Measurements from ENCODE around the gene CTDSP2. TPM values are rescaled to one million over a fixed set of nuclear protein-coding genes. Genes with fewer than 3 reads are reported as not detected.
"Not testable (repeated sequence)": the region's sequence is repeated elsewhere in the genome, so short reads cannot be mapped to it uniquely, and the experiment has no call there.

The CTDSP2 gene
- total RNA-seq, 1 experiment from 2014 or later = 47.5 TPM

GRCh38 chr12:57883700-57884099, 37.2 kb upstream of the CTDSP2 start:
- DNase-seq (ENCODE audit: low read depth) = no peak
- in situ Hi-C loops (cut with HindIII; ENCODE audit: low pct_unique_long_range_greater_than_20kb, low sequenced_read_pairs) = no loop called here

GRCh38 chr12:57883057-57883456, 36.5 kb upstream of the CTDSP2 start:
- DNase-seq (ENCODE audit: low read depth) = no peak
- in situ Hi-C loops (cut with HindIII; ENCODE audit: low pct_unique_long_range_greater_than_20kb, low sequenced_read_pairs) = no loop called here

GRCh38 chr12:57882575-57882974, 36.0 kb upstream of the CTDSP2 start:
- in situ Hi-C loops (cut with HindIII; ENCODE audit: low pct_unique_long_range_greater_than_20kb, low sequenced_read_pairs) = no loop called here
- no peak for DNase-seq (ENCODE audit: low read depth)

- in situ Hi-C loops (cut with HindIII; ENCODE audit: low pct_unique_long_range_greater_than_20kb, low sequenced_read_pairs) = no loop called here
- DNase-seq (ENCODE audit: low read depth) = peak; percentile 19
Measured at GRCh38 chr12:57881475-57881874, 34.9 kb upstream of the CTDSP2 start.

- DNase-seq (ENCODE audit: low read depth); in situ Hi-C loops (cut with HindIII; ENCODE audit: low pct_unique_long_range_greater_than_20kb, low sequenced_read_pairs): not testable (repeated sequence)
Measured at GRCh38 chr12:57881035-57881434, 34.5 kb upstream of the CTDSP2 start.

- in situ Hi-C loops (cut with HindIII; ENCODE audit: low pct_unique_long_range_greater_than_20kb, low sequenced_read_pairs) = no loop called here
Measured at GRCh38 chr12:57877876-57878275, 31.3 kb upstream of the CTDSP2 start.

GRCh38 chr12:57875753-57876547, 29.4 kb upstream of the CTDSP2 start:
- DNase-seq (ENCODE audit: low read depth) = peak; percentile 30

More at GRCh38 chr12:57877876-57878275, 31.3 kb upstream of the CTDSP2 start:
- DNase-seq (ENCODE audit: low read depth) = no peak

GRCh38 chr12:57874166-57875108, 27.9 kb upstream of the CTDSP2 start:
- in situ Hi-C loops (cut with HindIII; ENCODE audit: low pct_unique_long_range_greater_than_20kb, low sequenced_read_pairs) = no loop called here
- no peak for DNase-seq (ENCODE audit: low read depth)

More at GRCh38 chr12:57875753-57876547, 29.4 kb upstream of the CTDSP2 start:
- in situ Hi-C loops (cut with HindIII; ENCODE audit: low pct_unique_long_range_greater_than_20kb, low sequenced_read_pairs) = no loop called here

- no peak for DNase-seq (ENCODE audit: low read depth)
- in situ Hi-C loops (cut with HindIII; ENCODE audit: low pct_unique_long_range_greater_than_20kb, low sequenced_read_pairs) = no loop called here
Measured at GRCh38 chr12:57872362-57872761, 25.8 kb upstream of the CTDSP2 start.

- DNase-seq (ENCODE audit: low read depth) = no peak
- in situ Hi-C loops (cut with HindIII; ENCODE audit: low pct_unique_long_range_greater_than_20kb, low sequenced_read_pairs) = no loop called here
Measured at GRCh38 chr12:57869927-57870318, 23.4 kb upstream of the CTDSP2 start.

GRCh38 chr12:57869298-57869926, 22.9 kb upstream of the CTDSP2 start:
- no peak for DNase-seq (ENCODE audit: low read depth)
- in situ Hi-C loops (cut with HindIII; ENCODE audit: low pct_unique_long_range_greater_than_20kb, low sequenced_read_pairs) = no loop called here

GRCh38 chr12:57868851-57869268, 22.3 kb upstream of the CTDSP2 start:
- in situ Hi-C loops (cut with HindIII; ENCODE audit: low pct_unique_long_range_greater_than_20kb, low sequenced_read_pairs) = no loop called here
- DNase-seq (ENCODE audit: low read depth) = no peak

GRCh38 chr12:57868221-57868620, 21.7 kb upstream of the CTDSP2 start:
- DNase-seq (ENCODE audit: low read depth) = no peak
- in situ Hi-C loops (cut with HindIII; ENCODE audit: low pct_unique_long_range_greater_than_20kb, low sequenced_read_pairs) = no loop called here

GRCh38 chr12:57866308-57867019, 19.9 kb upstream of the CTDSP2 start:
- no peak for DNase-seq (ENCODE audit: low read depth)
- in situ Hi-C loops (cut with HindIII; ENCODE audit: low pct_unique_long_range_greater_than_20kb, low sequenced_read_pairs) = no loop called here

- in situ Hi-C loops (cut with HindIII; ENCODE audit: low pct_unique_long_range_greater_than_20kb, low sequenced_read_pairs) = no loop called here
- DNase-seq (ENCODE audit: low read depth) = peak; percentile 85
Measured at GRCh38 chr12:57865084-57865751, 18.7 kb upstream of the CTDSP2 start.

GRCh38 chr12:57864442-57865083, 18.0 kb upstream of the CTDSP2 start:
- no peak for DNase-seq (ENCODE audit: low read depth)
- in situ Hi-C loops (cut with HindIII; ENCODE audit: low pct_unique_long_range_greater_than_20kb, low sequenced_read_pairs) = no loop called here

GRCh38 chr12:57863676-57864075, 17.1 kb upstream of the CTDSP2 start:
- no peak for DNase-seq (ENCODE audit: low read depth)
- in situ Hi-C loops (cut with HindIII; ENCODE audit: low pct_unique_long_range_greater_than_20kb, low sequenced_read_pairs) = no loop called here
